GM21576 (cell line): ENCODE measurements around the gene ATP6V0E2.

Experiments
- ATAC-seq: cut with Tn5 transposase; IDR thresholded peaks from one replicate; pipeline ENCODE4 v1.9.1; 2021; ENCODE audit warnings: mild to moderate bottlenecking, moderate library complexity; ENCODE audit not compliant: unreplicated experiment

The ATP6V0E2 gene

DNA sequence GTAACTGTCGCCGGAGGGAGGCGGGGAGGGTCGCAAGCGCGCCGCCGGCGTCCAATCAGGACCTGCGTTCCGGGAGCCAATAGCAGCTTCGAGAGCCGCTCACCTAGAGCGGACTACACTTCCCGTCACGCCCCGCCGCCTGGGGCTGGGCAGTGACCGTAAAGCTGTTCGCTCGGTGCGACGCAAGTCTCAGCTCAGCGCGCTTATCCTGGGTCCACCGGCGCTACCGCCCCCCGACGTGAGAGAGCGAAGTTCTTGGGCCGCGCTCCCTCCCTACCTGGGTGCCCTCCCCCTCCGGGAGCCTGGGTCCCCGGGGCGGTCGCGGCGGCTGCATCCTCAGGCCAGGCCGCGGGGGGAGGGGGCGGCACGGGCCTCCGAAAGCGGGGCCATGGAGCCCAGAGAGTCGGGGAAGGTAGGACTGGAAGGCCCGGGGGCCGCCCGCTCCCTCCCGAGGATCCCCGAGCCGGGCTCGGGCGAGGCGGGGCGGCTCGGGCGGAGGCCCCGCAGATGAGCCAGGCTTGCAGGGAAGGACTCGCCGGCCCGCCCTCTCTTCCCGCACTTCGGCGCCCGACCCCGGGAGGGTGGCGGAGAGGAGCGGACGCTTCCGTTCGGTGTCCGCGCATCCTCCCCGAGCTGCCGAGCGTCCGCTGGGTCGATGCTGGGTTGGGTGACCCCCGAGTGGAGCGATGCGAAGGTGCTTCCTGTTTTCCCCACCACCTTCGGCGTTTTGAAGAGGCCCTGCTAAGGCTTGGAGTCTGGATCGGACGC is 35.4 kb upstream of the ATP6V0E2 start, which contains the start of gene ZNF862:
TSS of gene ZNF862 (plus strand) at position 152 of the 768 bp plus-strand sequence. CDS start at position 389, 237 bp downstream.
- ATAC-seq, result peak; percentile 99

DNA sequence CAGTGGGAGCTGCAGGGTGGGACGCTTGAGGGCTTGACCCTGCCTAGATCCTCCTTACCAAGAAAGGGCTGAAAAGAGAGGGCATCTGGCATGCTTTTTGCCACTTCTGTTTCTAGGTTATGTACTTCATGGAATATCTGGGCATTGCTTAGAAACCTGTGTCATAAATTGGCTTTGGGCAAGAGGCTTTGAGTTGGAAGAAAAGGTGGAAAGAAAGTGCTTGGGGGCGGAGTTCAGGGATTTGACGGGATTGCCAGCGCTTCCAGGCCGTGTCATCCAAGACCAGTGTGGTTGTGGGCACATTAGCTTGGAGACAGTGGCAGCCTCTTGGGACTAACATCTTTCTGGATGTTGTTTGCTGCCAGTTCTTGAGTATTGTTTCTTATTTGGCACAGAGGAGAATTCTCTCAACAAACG is 34.8 kb upstream of the ATP6V0E2 start:
- ATAC-seq, result no peak

DNA sequence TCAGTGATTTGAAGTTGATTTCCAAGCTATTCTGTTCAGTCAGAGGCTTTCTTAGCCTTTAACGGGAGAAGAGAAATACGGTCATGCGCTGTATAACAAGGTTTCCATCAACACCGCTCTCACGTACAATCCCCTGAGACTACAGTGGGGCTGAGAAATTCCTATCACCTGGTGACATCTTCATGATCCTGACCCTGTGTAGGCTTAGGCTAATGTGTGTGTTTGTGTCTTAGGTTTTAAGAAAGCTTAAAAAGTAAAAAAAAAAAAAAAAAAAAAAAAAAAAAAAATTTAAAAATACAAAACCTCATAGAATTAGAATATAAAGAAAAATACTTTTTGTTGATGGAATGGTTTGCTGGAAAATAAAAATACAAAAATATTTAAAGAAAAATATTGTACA is 33.8 kb upstream of the ATP6V0E2 start:
- no peak for ATAC-seq

DNA sequence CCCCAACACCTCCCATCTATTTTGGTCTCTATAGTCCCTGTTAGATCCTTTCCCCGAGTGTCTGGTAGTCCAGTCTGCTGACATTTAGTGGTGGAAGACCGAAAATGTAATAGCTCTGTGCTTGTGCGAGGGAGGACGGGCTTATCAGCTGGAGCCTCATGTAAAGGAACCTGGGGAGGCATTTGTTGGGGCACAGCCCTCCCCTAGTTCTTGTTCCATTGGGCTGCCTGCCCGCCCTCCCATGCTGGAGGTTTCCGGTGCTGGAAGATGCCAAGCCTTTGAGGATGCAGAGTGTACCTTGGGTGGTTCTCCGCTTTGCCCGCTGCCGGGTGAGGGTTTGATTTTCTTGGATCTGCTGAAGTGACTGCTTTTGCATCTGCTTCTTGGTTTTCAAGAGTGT is 30.2 kb upstream of the ATP6V0E2 start:
- ATAC-seq, result no peak

DNA sequence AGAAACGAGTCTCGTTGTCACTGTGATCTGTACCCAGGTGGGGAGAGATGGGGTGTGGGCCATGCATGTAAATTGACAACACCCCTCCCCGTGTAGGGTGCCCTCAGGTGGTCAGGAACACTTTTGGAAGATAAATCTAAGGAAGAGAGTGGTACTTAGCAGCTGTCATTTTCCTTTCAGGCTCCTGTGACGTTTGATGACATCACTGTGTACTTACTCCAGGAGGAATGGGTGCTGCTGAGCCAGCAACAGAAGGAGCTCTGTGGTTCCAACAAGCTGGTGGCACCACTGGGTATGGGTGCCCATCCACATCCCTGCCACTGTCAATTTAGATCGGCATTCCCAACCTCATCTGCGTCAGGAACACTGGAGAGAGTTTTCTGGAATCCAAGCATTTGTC is 29.3 kb upstream of the ATP6V0E2 start:
- no peak for ATAC-seq

DNA sequence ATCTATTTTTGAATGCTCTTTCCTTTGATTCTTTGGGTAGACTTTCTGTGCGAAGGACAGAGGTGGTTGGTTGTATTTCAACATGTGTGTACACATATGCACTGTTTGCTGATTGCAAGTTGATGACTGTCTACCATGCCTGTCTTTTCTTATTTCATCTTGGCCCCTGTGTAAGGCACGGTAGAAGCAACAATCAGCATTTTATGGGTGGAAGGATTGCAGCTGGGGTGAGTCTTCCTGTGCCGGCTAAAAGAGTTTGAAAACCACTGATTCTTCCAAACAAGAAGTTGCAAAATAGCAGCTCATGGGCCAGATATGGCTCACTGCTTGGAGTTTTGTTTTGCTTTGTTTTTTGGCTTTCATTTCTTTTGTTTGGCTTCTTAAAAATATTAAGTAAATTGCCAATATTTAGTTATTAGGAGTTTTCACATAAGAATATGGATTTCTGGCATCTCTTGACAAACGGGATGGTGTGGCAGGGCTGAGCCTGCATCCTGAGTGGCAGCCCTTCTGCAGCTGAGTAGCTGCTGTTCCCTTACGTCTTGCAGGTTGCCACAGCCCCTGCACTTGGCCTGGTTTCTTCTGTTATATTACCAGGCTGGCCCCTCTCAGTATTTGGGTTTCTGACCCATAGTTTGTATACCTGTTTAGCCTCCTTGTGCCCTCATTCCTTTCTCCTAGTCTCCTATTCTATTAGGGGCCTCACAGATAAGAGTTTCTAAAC is 28.4 kb upstream of the ATP6V0E2 start:
- no peak for ATAC-seq

DNA sequence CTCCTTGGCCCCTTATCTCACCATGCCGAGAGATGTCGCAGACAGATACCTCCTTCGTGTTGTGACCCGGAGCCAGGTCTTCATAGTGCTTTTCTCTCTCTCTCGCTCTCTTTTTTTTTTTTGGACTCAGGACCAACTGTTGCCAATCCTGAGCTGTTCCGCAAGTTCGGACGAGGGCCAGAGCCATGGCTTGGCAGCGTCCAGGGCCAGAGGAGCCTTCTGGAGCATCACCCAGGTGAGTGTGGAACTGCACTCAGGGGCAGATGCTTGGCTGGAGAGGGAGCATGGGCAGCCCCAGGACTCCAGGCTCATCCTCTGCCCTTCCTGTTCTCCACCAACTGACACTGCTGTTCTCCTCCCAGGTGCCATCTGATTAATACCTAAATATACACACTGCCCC is 27.7 kb upstream of the ATP6V0E2 start:
- no peak for ATAC-seq

DNA sequence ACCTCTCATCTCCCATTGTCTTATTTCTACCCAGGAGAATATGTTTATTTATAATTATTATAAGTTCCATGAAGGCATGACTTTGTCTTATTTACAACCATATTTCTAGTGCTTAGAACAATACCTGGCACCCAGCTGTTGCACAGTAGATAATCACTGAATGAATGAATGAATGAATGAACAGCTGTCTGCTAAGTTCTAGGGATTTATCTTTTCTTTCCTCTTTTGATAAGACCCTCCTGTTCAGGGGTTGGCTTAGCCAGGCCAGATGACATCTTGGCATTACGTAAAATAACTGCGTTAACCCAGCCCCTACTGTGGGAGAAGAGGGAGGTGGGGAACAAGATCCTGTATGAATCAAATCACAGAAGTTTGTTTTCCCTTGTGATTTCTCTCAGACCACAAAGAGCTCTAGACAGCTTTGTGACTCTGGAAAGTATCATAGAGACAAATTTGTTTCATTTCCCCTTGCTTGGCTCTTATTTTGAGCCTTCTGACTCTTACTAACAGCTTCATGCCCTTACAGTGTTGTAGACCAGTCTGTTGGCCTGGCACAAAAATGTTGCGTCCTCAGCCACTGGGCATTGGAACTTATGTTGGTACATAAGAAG is 27.2 kb upstream of the ATP6V0E2 start:
- ATAC-seq, result peak; percentile 92

DNA sequence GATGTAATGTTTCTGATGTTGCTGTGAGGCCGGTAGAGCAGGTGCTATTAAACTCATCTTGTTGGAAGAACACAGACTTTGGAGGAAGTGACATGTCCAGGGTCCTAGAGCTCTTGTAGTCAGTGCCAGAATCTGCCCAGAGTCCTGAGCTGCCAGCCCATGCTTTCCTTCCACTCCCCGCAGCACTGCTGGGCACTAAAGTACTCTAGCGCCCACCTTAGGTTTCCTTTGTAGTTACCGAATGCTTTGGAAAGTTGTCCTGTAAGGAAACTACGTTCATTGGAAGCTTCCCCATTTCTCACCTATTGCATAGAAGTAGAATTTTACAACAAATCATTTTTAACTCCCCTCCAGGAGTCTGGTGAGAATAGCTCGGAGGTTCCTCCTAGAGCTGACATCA is 24.6 kb upstream of the ATP6V0E2 start:
- no peak for ATAC-seq

DNA sequence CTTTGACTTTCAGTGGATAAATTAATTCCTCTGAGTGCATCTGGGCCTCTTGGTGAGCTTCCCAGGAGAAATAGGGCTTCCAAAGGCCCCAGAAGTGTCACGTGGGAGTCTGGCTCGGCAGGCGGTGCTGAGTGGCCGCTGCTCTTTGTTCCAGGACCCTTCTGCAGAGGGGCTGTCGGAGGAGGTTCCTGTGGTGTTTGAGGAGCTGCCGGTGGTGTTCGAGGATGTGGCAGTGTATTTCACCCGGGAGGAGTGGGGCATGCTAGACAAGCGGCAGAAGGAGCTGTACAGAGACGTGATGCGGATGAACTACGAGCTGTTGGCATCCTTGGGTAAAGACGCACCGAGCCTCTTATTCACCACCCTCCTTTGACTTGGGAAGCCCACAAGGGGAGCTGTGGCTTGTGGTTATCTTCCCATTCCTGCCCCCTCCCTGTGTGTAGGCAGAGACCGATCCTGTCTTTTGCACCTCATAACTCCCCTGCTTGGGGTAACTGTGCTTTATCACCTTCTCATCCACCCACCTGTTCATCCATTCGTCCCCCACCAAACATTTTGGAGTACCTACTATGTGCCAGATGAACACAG is 23.7 kb upstream of the ATP6V0E2 start:
- no peak for ATAC-seq

DNA sequence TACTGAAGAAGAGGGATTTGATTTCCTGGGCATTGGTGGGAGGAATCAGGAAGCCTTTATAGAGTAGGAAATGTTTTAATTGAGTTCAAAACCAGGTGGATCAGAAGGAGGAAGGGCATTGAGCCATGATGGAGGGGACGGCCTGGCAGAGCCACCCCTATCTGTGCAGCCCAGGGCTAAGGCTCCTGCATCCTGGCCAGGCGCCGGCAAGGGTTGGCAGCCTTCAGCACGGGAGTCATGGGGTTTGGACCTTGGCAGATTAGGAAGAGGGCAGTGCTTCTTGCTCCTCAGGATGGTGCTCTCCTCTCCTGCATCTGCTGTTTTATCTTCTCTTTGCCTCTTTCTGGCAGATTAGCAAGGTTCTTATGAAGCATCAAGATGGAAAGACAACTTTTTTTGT is 23.1 kb upstream of the ATP6V0E2 start:
- ATAC-seq, result no peak

DNA sequence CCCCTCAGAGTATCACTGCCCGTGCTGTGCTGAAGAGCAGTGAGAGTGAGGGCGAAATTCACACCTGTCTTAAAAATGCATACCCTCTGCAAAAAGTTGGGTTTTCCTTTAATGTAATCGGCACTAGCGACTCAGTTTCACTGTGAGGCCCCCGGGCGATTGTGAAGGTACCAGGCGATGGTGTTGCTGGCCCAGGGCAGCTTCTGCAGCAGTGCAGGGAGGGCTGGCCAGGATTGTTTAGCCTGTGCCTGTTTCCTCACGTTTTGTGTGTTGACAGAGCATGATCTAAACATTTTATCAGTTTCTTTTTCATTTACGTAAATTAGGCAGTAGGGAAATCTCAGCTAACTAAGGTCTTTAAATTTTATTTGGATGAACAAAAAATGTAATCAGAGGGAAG is 22.3 kb upstream of the ATP6V0E2 start:
- ATAC-seq, result no peak

DNA sequence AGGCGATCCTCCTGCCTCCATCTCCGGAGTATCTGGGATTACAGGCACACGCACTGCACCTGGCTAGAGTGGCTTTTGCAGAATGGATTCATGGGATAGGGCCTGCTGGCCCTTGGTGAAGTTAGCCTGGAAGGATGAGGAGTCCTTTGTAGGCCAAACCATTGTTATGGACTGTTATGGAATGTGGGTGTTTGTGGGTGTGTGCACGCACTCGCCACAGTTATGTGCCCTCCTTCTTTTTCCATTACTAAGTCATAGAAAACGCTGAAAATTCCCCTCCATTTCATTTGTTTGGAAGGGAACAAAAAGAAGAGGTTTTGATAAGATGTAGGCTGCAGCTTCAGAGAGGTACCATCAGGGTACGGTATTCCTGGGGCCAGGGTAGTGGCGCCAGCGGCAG is 20.6 kb upstream of the ATP6V0E2 start:
- no peak for ATAC-seq

DNA sequence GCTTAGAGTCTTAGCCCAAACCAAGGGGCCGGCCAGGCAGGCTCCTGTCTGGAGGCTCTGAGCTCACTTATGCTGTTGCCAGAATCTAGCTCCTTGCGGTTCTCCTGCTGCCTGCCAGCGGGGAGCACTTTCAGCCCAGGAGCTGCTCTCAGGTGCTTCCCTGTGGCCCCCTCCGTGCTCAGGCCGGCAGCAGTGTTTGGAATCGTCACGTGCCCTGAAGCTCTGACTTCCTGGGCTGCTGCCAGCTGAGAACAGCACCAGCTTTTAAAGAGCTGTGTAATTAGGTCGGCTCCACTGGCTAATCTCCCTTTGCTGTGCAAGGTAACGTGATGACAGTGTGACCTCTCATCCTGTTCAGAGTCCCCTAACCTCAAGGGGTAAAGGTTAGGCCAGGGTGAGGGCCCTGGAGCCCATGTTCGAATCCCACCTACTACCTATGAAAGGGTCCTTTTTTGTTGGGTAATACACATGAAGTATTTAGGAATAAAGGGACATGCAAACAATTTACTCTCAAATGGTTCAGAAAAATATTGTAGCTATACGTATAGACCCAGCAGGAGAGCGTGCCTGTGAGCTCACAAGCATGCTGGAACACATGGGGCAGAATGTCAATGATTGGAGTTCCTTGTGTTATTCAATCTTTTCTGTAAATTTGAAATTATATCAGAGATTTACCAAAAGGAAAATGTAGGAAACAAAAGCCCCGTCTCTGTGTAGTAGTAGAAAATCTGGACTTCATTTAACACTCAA is 19.0 kb upstream of the ATP6V0E2 start:
- no peak for ATAC-seq

DNA sequence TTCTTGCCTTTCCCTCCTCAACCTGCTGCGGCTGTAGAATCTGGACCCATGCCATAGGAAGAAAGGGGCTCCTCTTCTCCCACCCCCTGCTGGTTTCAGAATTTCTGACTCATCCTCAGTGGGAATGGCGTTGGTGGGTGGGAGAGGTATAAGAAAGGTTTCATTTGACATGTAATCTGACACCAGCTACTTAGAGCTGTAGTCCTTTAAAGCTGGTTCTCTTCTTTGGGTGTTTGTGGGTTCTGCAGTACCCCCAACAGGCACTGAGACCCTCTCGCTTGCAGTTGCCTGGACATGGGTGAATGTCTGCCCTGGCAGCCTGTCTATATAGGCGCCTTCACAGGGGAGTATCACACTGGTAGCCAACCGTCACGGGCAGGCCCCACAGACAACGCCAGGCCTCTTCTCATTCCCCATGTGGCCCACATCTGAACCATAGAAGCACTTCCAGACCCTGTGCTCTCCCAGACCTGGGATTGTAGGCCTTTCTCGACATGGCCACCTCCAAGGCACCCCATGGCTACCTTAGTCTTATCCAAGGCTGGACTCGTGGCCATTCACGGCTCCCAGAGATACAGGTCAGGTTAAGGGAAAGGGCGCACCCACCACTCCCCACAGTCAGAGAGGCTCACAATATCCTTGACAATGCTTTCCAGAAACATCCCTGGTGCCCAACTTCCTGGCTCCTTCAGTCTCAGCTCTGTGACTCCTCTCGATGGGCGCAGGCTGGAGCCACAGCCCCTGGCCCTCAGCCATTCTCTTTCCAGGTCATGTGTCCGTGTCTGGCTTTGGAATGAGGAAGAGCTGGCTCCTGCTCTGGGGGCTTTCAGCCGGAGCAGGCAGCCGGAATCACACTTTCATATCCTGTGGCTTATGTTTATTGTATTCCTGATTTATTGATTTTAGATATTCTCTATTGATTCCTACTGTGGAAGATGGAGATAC is 18.1 kb upstream of the ATP6V0E2 start:
- no peak for ATAC-seq

DNA sequence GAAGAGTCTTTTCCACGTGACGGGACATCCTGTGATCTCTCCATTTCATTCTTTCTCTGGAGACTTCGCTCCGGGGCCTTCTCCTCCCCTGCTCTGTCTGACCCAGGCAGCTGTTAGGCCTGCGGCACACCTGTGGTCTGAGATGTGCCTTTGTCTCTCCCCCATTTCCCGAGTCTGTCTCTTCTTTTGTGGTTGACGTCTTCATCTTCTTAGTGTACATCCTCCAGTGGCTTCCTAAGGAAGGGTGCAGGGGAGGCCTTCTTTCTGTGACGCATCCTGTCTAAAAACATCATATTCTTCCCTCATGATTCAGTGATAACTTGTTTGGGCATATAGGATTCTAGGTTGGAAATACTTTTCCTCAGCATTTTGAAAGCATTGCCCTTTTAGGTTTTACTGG is 17.2 kb upstream of the ATP6V0E2 start:
- no peak for ATAC-seq

DNA sequence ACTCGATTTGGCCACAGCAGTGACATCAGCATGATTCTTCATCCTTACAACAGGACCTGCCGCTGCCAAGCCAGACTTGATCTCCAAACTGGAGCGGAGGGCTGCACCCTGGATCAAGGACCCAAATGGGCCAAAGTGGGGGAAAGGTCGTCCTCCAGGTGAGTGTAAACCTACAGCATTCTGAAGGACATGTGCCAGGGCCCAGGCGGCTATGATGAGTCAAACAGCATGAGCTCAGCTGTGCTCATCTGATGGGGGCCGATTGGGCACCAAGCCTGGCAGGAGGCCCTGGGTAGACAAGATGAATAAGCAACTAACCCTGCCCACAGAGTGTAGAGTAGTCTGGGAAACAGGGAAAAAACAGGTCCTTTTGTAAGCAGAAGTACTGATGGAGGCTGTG is 14.4 kb upstream of the ATP6V0E2 start:
- ATAC-seq, result no peak

DNA sequence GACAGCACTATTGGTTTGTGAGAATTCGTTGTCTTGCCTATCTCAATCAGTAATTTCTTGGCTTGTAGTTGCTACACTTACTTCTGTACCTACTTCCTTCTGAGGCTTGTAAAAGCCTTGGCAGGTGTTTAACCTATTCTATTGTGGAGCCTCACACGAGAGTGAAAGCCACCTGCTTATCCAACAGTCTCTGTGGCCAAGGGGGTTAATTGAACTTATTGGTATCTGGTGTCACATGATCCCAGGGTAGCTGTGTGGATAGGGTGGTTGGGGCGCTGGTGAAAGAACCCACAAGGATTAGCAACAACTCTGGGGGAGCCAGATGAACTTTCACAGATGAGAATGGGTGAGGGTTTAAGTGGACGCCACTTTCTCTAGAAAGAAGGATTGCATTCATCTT is 13.9 kb upstream of the ATP6V0E2 start:
- ATAC-seq, result no peak

DNA sequence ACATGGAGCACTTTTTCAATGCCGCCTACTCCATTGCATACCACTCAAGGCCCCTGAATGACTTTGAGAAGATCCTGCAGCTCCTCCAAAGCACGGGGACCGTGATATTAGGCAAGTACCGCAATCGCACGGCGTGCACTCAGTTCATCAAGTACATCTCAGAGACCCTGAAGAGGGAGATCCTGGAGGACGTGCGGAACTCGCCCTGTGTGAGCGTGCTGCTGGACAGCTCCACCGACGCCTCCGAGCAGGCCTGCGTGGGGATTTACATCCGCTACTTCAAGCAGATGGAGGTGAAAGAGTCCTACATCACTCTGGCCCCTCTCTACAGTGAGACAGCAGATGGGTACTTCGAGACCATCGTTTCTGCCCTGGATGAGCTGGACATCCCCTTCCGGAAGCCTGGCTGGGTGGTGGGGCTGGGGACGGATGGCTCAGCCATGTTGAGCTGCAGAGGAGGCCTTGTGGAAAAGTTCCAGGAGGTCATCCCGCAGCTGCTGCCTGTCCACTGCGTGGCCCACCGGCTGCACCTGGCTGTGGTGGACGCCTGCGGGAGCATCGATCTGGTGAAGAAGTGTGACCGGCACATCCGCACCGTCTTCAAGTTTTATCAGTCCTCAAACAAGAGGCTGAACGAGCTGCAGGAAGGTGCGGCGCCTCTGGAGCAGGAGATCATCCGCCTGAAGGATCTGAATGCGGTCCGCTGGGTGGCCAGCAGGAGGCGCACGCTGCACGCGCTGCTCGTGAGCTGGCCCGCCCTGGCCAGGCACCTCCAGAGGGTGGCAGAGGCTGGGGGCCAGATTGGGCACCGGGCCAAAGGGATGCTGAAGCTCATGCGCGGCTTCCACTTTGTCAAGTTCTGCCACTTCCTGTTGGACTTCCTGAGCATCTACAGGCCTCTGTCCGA is 12.7 kb upstream of the ATP6V0E2 start:
- no peak for ATAC-seq
